Suprapubic skin (tissue), 4 donors: ENCODE measurements around the gene FAM217A.

Experiments
- CTCF ChIP-seq, 2 donors: fragments of 200-600 bp in 1 of 2; fragments of 450-650 bp in 1 of 2; sonication (generic) in 1 of 2; IDR thresholded peaks; one replicate each; pipeline ENCODE4 v1.5.1; 2016 to 2019; ENCODE audit warnings: antibody characterized with exemption in 2 of 2, mild to moderate bottlenecking in 1 of 2, moderate library complexity in 1 of 2
- POLR2A ChIP-seq, 2 donors: fragments of 450-650 bp; IDR thresholded peaks; one replicate each; pipeline ENCODE4 v1.6.1; 2017; ENCODE audit warnings: antibody characterized with exemption in 2 of 2, mild to moderate bottlenecking in 2 of 2, moderate library complexity in 2 of 2
- POLR2AphosphoS5 ChIP-seq, 3 donors: sonication (generic); formaldehyde crosslinking; IDR thresholded peaks; one replicate each; pipeline ENCODE4 v1.6.1; 2017; ENCODE audit warnings: antibody characterized with exemption in 3 of 3

DNA sequence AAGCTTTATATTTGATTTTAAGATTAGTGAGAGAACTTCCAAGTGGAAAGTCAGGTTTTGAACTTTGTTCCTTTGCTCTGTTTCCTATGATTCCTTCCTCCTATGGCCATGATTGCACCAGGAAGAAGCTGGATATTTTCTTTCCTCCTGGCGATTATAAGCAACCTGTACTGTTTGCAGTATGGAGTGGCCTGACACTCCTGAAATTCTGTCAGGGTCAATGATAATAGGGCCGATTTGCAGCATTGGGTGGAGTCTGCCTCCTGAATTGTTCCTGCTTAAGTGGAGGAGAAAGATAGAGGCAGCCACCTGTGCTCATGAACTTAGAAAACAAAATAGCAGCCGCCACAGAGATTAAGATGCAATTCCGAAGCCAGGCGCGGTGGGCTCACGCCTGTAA is 9.8 kb upstream of the FAM217A start:
- TF ChIP-seq POLR2AphosphoS5 (IDR thresholded peaks at IDR 0.05) (no peak), POLR2A (IDR thresholded peaks at IDR 0.05) (no peak), CTCF (IDR thresholded peaks at IDR 0.05) (no peak)
